Femur (tissue), 1 donor: Measurements from ENCODE around the gene CPA5.
"Not testable (repeated sequence)": the region's sequence is repeated elsewhere in the genome, so short reads cannot be mapped to it uniquely, and the experiment has no call there.

Experiments used
- DNase-seq: peaks from one replicate; pipeline ENCODE4 v3.0.0-alpha.2; 2017

CPA5 gene

DNA sequence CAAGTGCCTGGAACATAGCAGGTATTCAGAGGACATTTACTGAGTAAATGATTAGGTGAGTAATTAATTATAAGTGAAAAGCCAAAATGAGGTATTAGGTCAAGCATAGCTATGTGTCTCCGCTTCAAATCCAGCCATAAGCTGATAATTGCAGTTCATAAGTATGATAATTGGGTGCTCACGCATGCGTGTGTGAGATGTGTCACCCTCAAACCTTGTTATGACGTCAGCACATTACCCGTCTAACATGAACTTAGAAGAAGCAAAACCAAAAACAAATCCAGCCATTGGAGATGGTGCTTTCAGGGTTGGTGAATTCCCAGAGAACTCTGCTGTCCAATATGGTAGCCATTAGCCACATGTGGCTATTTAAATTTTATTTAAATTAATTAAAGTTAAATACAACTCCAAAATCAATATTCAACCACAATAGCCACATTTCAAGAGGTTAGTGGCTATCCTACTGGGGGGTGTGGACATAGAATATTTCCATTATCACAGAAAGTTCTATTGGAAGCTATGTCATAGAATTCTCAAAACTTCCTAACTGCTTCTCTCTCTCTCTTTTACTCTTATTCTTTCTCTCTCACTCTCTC is at the start of gene CPA5:
Gene CPA5 (plus strand): TSS at position 546 of the 596 bp plus-strand sequence. CDS start 1,670 bp downstream, outside the sequence.
- DNase-seq = no peak

GRCh38 chr7:130296221-130296951 is 48.2 kb upstream of the CPA5 start:
- DNase-seq = no peak

DNA sequence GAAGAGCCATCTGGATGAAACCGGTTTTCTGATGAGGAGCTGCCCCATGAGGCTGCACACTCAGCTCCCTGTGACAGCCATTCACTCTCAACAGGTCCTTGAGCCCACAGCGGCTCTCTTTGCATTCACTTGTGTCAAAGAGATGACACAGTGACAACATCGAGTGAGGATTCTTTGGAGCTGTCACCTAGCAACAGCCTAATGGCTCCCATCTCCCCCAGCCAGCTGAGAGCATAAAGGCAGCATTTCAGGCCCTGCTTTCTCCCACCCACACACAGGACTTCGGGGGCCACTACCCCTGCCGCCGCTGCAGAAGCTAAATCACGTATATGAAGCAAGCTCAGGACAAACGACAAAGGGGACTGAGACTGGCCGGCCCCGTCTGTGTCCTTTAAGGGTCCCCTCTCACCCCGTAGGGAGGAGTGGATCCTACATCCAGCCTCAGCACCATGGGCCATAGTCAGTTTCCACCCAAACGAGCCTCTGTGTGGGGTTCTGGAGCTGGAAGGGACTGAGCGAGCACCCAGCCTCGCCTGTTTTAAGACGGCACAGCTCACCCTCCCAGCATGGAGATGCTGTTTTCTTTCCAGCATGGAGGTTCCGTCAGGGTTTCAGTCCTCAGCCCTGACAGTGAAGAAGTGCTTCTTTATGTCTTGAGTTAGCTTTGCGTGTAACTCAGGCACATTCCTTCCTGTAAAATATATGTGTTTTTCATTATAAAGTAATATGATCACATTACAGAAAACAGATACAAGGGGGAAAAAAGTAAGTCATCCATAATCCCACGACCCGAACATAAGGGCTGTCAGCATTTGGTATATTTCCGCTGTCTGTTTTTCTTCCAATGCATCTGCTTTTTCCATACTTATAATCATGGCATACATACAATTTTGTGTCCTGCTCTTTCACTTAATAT is 46.7 kb upstream of the CPA5 start:
- peak; percentile 69 for DNase-seq

DNA sequence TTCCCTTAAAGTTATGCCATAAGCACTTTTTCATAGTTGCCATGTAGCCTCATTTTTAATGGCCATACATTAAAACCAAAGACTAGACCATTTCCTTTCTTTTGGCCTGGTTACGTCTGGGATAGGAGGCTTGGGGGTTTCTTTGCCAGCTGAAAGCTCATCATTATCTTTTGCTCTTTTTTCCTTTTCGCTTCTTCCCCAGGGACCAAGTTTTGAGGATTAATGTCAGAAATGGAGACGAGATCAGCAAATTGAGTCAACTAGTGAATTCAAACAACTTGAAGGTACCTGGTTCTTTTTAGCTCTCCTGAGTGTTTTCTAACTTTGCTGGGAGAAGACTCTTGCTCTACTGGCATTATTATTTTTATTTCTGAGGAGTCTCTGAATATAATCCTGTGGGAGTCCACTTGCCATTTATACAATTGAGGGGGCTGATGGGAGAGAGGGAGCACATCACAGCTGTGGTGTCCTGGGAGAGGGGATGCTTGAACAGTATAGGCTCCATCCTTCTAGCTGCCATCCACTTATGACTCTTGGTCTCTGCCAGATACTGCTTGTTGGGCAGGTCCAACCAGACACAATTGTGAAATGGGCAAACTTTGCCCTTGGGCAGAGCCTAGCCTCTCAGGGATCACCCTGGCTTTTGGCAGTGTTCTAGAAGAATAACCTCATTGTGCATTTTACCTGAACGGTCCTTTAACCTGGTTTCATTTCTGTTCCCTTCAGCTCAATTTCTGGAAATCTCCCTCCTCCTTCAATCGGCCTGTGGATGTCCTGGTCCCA is 45.9 kb upstream of the CPA5 start:
- DNase-seq = no peak

GRCh38 chr7:130299866-130300265 is 44.8 kb upstream of the CPA5 start:
- DNase-seq = peak; percentile 67

GRCh38 chr7:130301501-130302020 is 43.1 kb upstream of the CPA5 start:
- DNase-seq = no peak

- no peak for DNase-seq
Measured at GRCh38 chr7:130302649-130303048, 42.0 kb upstream of the CPA5 start.

DNA sequence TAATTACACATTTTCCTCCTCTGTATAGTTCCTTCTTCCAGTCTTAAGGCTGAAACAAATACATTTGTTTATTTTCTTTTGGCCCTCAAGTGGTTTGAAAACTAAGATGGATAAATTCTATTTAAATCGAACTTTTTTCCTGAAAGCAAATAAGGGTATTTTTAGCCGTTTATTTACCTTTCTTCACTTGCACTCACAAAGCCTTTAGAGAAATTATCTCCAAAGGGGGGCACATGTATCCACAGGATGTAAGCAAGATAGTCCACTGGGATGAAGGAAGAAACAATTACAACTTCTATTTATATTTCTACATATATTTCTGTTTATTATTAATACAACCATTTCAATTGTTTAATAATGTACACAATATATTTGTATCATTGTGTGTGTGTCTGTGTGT is 41.5 kb upstream of the CPA5 start:
- DNase-seq = no peak

DNA sequence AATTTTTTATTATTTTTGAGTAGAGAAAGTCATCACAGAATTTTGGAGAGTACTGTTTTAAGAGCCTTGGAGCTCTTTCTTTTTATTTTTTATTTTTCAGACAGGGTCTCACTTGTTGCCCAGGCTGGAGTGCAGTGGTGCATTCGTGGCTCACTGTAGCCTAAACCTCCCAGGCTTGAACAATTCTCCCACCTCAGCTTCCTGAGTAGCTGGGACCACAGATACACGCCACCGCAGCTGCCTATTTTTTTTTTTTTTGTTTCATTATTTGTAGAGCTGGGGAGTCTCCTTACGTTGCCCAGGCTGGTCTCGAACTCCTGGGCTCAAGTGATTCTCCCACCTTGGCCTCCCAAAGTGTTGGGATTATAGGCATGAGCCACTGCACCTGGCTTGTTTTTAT is 41.1 kb upstream of the CPA5 start:
- no peak for DNase-seq

GRCh38 chr7:130303982-130304381 is 40.6 kb upstream of the CPA5 start:
- DNase-seq = no peak

DNA sequence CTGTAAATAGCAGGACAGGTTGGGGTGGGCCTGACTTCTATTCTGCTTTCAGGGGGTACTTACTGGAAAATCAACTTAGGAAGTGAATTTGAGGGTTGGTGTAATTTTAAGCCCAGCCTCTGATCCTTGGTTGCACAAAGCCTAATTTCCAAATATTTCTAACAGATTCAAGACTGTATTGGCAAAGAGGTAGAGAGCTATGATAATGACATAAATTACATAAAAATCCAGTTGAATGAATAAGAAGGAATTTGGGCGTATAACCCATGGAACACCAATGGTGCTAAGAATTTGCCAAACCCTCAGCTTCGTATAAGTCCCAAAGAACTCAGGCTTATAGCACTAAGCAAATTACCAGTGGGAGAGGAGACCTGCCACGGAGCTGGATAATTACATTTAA is 39.7 kb upstream of the CPA5 start:
- no peak for DNase-seq

GRCh38 chr7:130305433-130306042 is 39.1 kb upstream of the CPA5 start:
- no peak for DNase-seq

- no peak for DNase-seq
Measured at GRCh38 chr7:130309986-130310385, 34.6 kb upstream of the CPA5 start.

GRCh38 chr7:130314305-130314704 is 30.3 kb upstream of the CPA5 start:
- DNase-seq = no peak

GRCh38 chr7:130319541-130319940 is 25.1 kb upstream of the CPA5 start:
- DNase-seq = no peak

GRCh38 chr7:130321542-130322229 is 22.9 kb upstream of the CPA5 start:
- not testable (repeated sequence) for DNase-seq

- DNase-seq = no peak
Measured at GRCh38 chr7:130322615-130323014, 22.0 kb upstream of the CPA5 start.

GRCh38 chr7:130324306-130324943 is 20.2 kb upstream of the CPA5 start:
- DNase-seq = no peak

DNA sequence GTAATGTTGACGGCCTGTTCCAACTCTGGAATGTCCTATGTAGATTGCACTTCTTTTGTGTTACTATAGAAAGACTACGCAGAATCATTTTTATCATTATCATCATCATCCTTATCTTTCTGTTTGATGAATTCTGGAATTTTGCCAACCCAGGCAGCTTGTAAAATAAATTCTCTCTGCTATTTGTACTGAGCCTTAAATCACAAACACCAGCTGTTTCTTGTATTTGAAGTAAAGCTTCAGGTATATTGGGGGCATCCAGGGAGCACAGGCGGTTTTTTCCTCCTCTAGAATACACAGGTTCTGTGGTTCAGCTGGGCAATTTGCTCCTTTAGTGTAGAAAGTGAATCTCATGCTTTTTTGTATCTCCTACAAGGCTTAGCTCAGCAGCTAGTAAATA is 14.9 kb upstream of the CPA5 start:
- no peak for DNase-seq

DNA sequence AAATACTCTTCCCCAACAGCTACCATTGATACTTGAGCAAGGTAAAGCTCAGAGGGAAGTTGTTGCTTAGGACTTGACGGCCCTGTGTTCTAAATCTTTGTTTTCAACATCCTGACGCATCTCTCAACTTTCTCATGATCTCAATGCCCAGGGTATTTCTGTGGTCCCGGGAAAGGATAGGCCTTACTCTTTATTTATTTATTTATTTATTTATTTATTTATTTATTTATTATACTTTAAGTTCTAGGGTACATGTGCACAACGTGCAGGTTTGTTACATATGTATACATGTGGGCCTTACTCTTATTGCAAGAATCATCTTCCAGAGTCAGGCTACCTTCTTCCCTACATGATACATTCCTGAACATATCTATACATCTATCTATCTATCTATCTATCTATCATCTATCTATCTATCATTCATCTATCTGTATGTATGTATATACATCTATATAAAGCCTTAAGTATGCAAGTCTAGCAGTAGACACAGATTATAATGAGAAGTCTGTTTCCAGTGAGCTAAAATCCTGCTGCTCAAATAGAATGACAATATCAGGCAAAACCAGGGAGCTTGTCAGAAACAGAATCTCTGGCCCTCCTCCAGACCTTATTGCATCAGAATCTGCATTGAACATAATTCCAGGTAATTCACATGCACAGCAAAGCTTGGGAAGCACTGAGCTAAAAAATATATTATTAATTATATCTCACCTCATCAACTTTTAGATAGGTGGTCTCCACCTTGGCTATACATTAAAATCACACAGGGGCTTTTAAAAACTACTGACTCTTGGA is 12.2 kb upstream of the CPA5 start:
- no peak for DNase-seq
